Right hindlimb (tissue), 1 donor: ENCODE measurements around the gene C2orf92.
"Not testable (repeated sequence)": the region's sequence is repeated elsewhere in the genome, so short reads cannot be mapped to it uniquely, and the experiment has no call there.

ENCODE experiments used
- DNase-seq: peaks from one replicate; pipeline ENCODE4 v3.0.0-alpha.2; 2018

Gene C2orf92

DNA sequence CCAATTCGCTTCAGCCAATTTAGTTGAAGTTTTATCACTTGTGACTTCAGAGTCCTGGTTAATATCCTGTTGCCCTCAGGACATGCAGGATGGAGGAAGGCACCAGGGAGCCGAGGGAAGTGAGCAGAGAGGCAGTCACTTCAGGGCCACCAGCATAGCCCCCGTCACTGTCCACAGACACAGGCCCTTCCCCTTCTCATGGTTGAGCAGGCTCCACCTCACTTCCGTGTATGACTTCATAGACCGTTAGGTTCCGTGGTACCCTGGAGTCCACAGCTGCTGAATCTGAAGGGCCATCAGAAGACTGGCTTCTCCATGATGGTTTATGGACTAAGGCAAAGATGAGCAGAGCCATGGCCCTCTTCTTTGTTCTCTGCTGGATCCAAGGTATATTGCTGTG lies at the start of gene C2orf92:
C2orf92 (plus strand) TSS at position 266 of the 400 bp plus-strand sequence; CDS start at position 342, 76 bp downstream.
- DNase-seq = no peak

DNA sequence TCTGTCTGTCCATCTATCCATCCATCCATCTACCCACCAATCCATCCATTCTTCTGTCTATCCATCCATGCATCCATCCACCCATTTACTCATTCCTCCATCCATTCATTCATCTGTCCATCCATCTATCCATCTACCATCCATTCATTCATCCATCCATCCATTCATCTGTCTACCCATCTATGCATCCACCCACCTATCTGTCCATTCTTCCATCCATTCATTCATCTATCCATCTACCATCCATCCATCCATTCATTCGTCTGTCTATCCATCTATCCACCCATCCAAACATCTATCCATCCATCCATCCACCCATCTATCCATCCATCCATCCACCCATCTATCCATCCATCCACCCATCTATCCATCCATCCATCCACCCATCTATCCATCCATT lies 49.0 kb upstream of the C2orf92 start:
- not testable (repeated sequence) for DNase-seq

DNA sequence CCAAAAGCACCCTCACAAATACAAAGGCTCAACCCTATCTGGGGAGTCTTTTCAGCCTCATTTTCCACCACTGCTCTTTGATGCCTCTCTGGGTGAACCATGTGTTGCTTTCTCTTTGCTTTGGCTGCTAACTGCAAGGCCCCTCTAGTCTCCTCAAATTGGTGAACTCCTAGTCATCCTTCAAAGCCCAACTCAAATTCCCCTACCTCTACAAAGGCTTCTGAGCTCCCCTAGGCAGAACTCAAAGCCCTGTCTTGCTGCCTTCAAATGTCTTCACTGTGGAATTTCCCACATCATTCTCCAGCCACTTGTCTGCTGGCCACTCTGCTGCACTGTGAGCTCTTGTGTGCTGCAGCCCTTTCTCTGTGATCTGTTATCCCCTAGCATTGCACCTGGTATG lies 46.5 kb upstream of the C2orf92 start:
- DNase-seq = not testable (repeated sequence)

DNA sequence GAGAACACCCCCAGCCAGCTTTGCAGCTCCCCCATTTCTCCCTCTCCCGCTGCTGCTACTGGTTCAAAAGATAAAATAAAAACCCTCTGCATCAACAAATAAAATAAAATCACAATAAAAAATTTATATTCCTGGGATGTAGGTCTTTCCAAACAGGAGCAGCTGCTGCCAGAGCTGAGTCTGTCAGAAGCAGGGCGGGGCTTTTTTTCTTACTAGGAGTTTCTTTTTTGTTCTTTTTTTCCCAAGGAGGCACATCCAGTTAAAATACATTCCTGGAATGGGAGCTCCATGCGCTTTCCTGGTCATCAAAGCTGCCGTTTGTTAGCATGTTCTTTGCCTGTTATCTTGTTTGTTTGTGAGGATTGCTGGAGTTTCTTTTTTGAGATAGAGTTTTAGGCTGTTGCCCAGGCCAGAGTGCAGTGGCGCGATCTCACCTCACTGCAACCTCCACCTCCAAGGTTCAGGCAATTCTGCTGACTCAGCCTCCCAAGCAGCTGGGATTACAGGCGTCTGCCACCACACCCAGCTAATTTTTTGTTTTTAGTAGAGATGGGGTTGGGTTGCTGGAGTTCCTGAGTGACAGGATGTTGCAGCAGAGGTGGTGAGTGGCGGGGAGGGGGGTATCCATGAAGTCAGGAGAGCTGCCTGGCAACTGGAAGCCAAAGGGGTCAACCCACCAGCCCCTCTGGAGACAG lies 44.0 kb upstream of the C2orf92 start:
- not testable (repeated sequence) for DNase-seq

DNA sequence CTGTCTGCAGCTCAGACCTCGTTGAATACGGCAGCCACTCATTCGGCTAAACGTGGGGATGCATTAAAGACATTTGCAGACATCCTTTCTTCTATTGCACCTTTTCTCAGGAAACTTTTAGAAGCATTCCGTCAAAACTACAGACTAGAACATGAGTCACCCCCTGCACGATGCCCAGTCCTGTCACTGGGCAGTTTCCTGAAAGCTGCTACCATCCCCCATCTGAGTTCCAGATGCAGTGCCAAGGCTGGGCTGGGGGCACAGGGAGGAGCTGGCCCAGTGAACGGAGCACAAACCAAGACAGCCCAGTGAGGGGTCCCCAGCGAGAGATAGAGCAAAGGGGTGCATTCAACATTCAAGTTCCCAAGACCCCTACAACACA lies 43.5 kb upstream of the C2orf92 start:
- DNase-seq = not testable (repeated sequence)

DNA sequence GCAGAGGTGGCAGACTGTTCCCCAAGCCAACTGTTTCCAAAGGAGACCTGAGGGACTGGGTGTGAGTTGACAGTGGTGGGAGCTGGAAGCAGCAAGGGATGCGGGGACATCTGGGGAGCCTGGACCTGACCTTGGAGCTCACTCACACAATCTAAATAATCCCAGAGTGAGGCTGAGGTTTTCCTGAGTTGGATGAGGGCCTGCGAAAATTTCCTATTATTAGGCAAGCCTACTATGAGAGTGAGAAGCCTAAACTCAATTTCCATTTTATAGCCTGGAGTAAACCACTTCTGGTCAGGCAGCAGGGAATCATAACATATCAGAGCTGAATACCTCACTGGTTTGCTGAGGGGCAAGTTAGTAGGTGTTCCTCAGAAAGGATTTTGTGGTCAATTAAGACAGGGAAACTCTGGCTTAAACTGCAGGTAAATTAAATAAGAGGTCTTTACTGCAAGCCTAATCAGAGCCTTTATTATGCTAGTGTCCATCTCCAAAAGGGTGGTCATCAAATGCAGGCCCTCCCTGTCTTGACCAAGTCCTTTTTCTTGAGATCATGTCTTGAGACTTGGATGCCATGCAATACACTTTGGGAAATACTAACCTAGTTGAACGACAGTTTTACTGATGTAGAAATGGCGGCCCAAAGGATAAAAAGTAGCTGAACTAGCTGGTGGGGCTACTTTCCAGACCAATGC lies 25.3 kb upstream of the C2orf92 start:
- no peak for DNase-seq

DNA sequence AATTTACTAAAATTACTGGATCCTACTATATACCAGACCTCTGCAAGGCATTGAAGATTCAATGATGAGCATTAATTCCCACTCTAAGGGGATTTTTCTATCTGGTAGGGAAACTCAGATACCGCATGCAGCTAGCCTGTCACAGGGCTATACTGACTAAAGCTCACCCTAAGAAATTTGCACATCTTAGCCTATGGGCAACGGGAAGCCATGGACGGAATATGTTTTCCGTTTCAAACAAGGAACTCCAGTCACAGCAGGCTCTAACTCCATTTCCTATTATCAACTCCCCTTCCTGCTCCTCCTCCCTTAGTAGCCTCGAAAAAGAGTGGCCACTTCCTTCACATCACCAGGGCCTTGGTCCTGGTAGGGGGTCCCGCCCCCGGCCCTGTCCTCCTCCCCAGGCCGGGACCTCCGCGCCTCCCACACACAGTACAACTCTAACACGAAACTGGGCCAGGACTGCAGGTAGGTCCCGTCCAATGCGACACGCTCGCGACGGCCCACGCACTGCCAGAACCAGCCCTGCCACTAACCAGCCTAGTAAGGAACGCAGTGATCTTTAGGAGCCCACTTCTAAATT lies 24.3 kb upstream of the C2orf92 start:
- DNase-seq = no peak

DNA sequence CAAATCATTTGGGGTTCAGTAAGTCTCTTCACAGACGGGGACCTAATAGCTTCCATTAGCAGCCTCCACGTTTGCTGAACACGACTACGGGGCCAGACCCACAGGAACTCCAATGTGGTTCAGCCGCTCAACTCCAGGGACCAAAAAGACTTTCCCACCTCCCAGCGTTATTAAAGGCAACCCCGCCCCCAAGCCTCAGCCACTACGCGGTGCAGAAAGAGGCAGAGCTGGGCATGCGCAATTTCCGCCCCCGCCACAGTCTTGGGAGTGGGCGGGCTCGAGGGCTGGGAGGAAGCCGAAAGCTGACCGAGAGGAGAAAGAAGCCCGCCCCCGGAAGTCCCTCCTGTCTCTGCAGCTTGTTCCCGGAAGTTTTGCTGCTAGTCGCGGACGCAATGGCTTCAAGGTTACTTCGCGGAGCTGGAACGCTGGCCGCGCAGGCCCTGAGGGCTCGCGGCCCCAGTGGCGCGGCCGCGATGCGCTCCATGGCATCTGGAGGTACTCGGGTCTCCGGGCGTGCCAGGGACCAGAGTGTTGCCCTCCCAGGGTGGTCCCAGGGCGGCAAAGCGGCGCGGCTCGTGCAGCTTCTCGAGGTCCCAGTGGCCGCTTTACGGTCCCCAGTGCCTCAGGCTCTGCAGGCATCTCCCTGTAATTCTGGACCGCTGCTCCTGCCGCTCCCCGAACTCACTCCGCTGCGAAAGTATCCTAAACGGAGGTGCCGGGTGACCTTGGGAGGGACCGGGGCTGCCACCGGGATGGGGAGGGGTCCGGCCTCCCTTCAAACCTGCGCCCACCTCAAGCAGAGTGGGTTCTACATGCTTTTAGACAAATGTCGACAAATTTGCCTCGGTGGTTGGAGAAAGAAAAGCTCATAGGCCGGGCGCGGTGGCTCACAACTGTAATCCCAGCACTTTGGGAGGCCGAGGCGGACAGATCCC lies 23.6 kb upstream of the C2orf92 start, which contains the start of gene COX5B:
COX5B (plus strand) TSS at position 368 of the 935 bp plus-strand sequence; CDS start at position 393, 25 bp downstream.
- DNase-seq = peak; percentile 99

DNA sequence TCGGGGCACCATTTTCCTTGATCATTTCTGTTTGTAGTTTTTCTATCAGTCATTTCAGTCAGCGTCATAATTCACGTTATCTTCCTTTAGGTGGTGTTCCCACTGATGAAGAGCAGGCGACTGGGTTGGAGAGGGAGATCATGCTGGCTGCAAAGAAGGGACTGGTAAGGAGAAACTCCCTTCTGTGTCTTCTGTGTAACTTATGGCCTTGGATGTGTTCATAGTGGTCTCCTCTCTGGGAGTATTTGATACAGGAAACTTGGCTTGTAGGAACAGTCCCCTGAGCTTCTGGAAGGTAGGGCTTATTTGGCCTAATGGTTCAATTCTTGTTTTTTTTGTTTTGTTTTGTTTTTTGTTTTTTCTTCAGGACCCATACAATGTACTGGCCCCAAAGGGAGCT lies 22.5 kb upstream of the C2orf92 start:
- no peak for DNase-seq

DNA sequence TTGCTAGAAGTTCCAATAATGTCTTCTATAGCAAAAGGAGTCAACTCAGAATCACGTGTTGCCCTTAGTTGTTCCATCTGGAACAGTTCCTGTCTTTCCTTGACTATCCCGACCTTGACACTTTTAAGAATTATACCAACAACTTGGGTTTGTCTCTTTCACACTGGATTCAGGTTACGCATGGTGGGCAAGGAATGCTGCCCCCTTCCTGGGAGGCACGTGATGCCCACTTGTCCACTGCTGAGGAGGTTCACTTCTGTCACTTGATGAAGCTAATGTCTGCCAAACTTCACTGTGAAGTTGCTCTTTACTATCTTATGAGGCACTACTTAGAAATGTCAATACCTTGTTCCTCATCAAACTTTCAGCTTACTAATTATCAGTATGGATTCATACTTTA lies 18.4 kb upstream of the C2orf92 start:
- DNase-seq = no peak

DNA sequence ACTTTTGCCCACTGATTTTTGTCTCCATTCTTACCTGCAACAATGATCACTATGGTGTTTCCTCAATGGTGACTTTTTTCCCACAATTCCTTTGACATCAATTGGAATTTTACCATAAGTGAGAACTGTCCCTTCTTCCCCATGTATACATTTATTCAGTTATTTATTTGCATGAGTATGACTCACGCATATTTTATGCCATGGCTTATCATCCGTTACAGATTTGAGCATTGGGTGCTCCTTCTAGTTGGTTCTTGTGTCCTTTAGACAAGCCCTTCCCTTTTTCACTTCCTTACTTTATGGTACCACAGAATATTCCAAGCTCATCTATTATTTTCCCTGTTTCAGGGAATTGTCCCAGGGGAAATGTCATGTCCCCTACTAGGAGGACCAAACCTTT lies 16.0 kb upstream of the C2orf92 start:
- DNase-seq = no peak

DNA sequence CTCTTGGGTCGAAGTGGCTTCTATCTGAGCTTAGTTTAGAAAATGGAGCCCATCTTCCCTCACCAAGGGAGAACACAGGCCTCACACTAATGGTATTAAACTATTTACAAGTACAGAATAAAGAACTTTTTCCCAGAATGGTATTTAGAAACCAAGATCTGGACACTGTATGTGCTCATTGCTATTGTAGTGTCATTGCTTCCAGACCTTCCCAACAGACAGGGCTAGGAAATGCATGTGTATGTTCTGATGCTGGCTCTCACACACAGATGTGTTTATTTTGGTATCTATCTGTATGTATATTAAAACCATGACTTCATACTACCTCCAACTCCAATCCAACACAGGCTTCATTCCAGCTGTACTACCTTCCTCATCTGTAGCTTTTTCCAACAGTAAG lies 15.6 kb upstream of the C2orf92 start:
- DNase-seq = no peak

DNA sequence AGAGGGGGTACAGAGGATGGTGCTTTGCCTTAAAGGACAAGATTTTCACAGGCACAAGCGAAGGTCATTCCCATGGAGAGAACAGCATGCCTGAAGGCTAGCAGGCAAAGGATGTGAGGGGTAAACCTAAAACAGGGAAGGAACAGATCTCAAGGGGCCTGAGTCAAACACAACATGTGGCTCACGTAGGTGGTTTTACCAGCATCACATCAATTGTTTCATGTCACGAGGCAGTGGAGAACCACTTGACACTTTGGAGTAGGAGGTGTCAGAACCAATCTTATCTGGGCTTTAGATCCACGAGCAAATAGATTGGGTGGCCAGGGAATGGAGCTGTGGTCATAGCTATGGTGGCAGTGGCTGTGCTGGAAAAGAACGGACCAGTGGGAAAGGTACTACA lies 15.2 kb upstream of the C2orf92 start:
- DNase-seq = no peak

DNA sequence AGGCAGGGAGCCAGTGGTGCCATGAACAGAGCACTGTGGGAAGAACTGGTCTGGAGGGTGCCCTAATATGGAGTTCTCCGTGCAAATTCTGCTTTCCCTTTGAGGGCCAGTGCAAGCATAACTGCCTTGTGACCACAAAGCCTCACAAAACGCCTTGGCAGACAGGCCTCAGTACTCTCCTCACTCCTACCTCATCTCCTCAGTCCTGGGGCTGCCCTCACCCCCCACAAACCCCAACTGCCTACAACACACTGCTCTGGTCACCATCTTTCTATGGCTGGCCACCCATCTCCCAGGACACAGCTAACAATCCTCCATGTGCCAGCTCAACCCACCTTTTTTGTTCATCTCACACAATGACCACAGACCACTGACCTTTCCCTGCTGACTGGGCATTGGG lies 14.7 kb upstream of the C2orf92 start:
- no peak for DNase-seq

DNA sequence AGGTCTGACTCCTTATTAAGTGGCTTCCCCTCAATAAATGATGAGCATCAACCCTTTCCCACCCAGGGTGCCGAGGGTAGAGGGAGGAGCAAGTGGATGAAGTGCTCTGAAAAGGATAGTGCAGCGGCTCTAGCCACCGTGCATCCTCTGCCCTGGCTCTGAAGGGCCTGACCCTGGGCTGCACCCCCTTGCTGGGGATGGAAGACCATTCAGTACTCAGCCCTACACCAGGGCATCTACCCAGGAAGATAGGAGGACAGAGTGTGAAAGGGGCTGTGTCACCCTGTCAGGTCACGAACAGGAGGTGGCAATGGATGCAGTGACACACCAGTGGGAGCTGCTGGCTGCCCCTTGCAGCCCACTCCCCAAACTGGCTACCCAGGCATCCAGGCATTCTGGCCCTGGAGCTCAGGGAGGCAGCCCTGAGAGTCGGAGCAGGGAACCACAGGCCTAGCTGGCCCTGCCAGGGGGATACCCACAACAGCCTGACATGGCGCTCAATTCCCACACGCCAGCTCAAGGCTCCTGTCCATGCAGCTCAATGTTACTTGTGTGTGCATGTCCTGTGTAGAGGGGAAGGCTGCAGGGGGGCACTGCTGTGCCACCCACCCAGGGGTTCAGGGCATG lies 13.3 kb upstream of the C2orf92 start:
- no peak for DNase-seq

DNA sequence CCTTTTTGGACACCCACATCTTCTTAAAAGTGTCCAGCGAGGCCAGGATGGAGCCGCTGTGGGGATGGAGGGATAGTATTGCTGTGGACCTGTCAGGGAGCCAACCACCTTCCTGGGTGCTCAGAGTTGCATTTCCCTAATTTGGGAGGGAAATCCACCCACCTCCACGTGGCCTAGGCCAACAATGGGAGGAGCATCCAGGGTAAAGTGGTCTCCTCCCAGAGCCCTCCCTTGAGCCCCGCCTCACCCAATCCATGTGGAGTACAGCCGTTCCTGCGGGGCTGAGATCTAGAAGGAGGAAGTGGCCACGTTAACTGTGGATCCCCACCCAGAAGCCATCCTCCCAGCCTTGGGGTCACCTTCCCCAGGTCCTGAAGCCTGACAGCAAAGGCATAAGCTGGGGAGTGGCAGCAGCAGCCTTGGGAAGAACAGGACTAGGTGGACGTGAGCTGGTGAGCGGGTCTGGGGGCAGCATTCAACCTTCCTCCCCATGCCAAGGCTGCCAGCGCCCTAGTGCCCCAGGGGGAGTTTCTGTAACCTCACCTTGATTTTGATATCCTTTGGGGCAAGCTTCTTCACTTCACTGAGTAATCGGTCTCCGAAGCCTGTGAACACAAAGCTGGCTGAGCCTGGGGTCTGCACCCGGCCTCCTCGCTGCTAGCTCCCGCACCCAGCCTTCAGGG lies 12.5 kb upstream of the C2orf92 start:
- DNase-seq = no peak

DNA sequence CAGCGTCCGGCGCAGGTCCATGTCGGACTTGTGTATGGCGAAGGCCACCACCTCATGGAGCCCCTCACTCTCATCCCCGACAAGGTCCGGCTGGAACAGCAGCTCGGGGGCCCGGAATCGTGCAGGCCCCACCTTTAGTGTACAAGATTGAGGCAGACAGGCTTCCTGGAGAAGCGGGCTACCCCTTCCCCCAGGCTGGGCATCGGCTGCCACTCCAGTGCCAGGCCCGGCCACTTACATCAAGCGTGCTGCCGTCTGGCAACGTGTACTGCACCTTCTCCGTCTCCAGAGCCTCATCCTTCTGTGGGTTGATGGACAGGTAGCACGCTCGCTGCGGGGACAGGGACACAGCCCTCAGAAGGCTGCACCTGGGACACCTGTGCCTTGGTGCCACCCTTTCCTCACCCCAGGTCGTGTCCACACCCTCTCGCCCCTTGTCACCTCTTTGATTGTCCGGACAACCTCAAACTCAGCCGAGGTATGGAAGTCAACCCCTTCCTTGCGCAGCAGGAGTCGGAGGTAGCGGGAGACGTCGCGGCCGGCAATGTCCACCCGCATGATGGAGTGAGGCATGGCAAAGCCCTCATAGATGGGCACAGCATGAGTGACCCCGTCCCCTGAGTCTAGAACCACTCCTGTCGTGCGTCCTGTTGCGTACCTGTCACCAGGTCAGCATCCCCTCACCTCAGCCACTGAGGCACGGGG lies 11.4 kb upstream of the C2orf92 start:
- DNase-seq = no peak

DNA sequence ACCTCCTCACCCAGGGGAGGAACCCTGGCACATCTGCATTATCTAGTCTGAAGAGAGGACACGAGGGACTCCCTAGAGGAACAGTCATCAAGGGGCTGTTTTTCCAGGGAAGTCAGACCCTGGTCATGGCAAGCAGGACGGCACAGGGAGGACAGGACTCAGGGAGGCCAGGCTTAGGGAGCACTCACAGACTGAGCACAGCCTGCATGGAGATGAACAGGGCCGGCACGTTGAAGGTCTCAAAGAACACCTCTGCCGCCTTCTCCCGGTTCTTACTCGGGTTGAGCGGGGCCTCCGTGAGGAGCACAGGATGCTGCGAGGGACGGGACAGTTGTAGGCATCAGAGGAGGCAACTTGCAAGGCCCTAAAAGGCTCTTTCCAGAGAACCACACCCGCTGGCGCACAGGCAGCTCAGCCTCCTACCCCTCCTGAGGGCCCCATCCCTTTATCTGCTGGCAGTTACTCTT lies 10.8 kb upstream of the C2orf92 start:
- no peak for DNase-seq

DNA sequence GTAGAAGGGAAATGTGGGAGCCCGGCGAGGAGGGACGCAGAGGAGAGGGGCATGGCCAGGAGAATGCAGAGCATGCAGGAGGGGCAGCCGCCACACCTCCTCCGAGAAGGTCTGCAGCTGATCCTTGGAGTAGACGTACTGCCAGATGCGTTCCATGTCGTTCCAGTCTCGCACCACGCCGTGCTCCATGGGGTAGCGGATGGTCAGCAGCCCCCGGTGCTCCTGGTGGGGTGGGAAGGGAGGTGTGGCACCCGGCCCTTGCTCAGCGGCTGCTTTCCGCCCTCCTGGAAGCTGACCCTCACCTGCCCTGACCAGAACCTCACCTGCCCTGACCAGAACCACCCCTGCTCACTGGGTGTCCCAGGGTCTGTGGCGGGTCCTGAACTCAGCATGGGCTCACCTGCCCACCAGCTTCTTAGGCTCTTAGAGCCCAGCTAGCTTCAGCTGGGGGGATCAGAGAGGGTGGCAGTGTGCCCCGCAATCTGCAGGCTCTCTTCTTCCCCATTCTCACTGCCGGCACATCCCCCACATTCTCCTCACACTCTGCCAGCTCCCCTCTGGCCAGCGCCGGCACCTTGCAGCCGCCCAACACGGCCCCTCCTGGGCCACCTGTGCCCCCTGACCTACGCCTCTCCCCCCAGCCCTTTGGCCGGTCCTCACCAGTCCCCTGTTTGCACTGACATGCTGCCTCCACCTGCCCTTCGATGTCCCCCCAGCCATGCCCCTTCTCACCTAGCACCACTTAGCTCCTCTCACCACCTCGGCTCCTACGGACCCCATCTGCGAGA lies 10.1 kb upstream of the C2orf92 start:
- DNase-seq = no peak
